ENCODE measurements around the gene NFKBIE. TPM values are rescaled to one million over a fixed set of nuclear protein-coding genes. Genes with fewer than 3 reads are reported as not detected.
A peak's percentile ranks its signal among the peaks of the same experiment; 100 is the strongest.

NFKBIE gene
- total and polyA plus RNA-seq, 12 donors, result 1.5 to 8.7 (median 3.6) TPM

DNA sequence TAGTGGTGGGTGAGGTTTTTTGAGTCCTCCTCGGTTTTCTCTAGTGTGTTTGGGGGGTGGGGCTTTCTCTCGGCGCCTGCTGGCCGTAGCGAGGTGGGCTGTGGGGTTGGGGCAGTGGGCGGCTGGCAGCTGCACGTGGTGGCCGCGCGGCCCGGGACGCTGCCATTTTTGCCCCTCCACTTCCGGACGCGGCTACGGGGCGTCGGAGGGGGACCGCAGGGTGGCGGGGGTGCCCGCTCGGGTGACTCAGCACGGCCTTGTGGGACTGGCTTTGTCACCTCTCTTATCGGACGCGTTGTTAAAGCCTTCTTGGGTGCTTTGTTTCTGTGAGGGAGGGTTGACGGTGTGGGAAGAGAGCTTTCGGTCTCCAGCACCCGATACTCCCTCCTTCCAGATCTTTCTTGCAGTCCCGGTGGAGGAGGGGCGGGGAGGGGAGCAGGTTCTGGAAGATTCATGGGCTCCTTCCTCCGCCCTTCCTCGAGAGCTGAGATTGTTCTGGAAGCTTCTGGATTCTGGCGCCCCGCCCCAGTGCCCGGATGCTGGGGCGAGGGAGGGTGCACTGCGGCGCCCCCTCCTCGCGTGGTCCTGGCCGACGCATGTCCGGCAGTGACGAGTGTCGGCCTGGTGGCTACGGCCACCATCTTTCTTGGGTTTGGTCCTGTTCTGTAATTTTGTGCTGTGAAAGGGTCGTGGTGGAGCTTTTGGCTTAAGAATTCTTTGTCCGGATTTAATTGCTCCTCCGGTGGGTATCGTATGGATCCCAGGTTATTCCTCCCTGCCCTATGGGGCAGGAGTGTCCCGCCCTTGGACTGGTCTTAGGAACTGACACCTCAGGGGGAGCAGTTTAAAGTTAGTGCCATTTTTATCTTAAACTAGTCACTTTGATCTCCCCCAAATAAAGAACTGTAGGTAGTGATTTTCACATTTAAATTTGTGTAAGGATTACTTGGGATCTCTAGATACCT is 17.7 kb downstream of the NFKBIE start:
- WGBS, 2 donors, result 1% methylated on average over 52 of the region's 52 CpGs
- peaks cover 2 to 49% (median 40%) of the 10 kb centered on the region in 9 donors for H3K36me3 ChIP-seq
- DNase-seq, result peak; percentile 70 to 82
- intact Hi-C loops (cut with DNase I), result no loop called here
- H3K4me1 ChIP-seq, result peaks cover 9 to 57% (median 44%) of the 10 kb centered on the region in 9 donors
- no peaks in the 10 kb centered on the region for H3K27me3 ChIP-seq
- peak overlapping the region; percentile 93 to 100 (median 98) for H3K27ac ChIP-seq
- peak; percentile 40 to 71 (median 58) for ATAC-seq
- TF ChIP-seq, protein P1, sequence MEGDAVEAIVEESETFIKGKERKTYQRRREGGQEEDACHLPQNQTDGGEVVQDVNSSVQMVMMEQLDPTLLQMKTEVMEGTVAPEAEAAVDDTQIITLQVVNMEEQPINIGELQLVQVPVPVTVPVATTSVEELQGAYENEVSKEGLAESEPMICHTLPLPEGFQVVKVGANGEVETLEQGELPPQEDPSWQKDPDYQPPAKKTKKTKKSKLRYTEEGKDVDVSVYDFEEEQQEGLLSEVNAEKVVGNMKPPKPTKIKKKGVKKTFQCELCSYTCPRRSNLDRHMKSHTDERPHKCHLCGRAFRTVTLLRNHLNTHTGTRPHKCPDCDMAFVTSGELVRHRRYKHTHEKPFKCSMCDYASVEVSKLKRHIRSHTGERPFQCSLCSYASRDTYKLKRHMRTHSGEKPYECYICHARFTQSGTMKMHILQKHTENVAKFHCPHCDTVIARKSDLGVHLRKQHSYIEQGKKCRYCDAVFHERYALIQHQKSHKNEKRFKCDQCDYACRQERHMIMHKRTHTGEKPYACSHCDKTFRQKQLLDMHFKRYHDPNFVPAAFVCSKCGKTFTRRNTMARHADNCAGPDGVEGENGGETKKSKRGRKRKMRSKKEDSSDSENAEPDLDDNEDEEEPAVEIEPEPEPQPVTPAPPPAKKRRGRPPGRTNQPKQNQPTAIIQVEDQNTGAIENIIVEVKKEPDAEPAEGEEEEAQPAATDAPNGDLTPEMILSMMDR (IDR thresholded peaks at IDR 0.05), result no peak
- peak overlapping the region; percentile 68 to 98 (median 86) for H3K4me3 ChIP-seq
- H3K9me3 ChIP-seq, result no peaks in the 10 kb centered on the region

DNA sequence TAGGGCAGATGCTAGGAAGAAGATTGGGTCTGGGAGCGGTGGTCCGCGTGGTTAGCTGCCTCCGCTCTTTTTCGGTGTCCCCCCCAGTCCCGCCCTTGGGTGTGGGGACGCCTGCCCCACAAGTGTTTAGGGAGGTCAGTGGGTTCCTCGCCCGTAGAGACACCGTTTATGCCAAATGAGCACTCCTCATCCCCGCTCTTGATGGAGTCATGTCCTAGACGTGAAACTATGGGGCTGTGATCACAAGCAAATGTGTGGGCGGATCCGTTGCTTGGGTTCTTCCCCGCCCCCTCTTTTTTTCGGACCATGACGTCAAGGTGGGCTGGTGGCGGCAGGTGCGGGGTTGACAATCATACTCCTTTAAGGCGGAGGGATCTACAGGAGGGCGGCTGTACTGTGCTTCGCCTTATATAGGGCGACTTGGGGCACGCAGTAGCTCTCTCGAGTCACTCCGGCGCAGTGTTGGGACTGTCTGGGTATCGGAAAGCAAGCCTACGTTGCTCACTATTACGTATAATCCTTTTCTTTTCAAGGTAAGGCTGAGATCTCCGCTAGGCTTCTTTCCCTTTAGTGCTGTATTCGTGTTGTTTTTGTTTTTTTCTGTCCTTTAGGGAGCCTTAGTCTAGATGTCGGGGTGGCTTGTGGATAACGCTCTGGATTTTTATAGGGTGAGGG is 18.6 kb downstream of the NFKBIE start, which contains the start of gene HSP90AB1:
TSS of gene HSP90AB1 (plus strand) at position 439 of the 675 bp plus-strand sequence. CDS start 1,529 bp downstream, outside the sequence.
- TF ChIP-seq, protein P1 (IDR thresholded peaks at IDR 0.05), result no peak
- Histone ChIP-seq H3K36me3 (peaks cover 0 to 41% (median 32%) of the 10 kb centered on the region in 9 donors), H3K27me3 (no peaks in the 10 kb centered on the region), H3K27ac (peak within 1 kb of the TSS; percentile 93 to 100 (median 98)), H3K4me3 (peak within 1 kb of the TSS; percentile 68 to 98 (median 86)), H3K9me3 (no peaks in the 10 kb centered on the region), H3K4me1 (peaks cover 9 to 52% (median 44%) of the 10 kb centered on the region in 9 donors)
- 0% methylated on average over 34 of the region's 34 CpGs for WGBS, 2 donors
- ATAC-seq (peak; percentile 86 to 93 (median 90)), DNase-seq (peak; percentile 90 to 95)
- intact Hi-C loops (cut with DNase I), result no loop called here

DNA sequence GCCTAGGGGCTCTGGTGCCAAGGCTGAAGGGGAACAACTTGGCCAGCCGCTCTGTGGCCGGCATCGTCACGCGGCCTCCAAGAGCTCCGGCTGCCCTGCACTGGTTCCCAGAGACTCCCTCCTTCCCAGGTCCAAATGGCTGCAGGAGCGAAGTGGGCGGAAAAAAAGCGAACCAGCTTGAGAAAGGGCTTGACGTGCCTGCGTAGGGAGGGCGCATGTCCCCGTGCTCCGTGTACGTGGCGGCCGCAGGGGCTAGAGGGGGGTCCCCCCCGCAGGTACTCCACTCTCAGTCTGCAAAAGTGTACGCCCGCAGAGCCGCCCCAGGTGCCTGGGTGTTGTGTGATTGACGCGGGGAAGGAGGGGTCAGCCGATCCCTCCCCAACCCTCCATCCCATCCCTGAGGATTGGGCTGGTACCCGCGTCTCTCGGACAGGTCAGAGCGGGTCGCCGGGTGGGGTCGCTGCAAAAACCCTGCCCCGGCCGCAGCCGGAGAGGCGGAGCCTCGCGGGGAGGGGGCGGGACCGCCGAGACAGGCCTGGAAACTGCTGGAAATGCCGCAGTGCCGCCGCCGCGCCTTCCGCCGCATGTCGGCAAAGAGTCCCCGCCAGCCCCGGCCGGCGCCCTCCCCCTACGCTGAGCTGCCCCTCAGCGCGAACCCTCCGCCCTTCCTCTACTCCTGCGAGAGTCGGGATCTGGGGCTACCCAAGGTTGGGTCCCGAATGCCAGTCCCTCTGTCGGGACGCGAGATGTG is 19.3 kb downstream of the NFKBIE start:
- 1% methylated on average over 61 to 62 of the region's 62 CpGs for WGBS, 2 donors
- peak overlapping the region; percentile 93 to 100 (median 98) for H3K27ac ChIP-seq
- DNase-seq, result peak; percentile 92 to 93
- H3K4me3 ChIP-seq, result peak overlapping the region; percentile 68 to 98 (median 86)
- H3K9me3 ChIP-seq, result no peaks in the 10 kb centered on the region
- peaks cover 9 to 45% (median 38%) of the 10 kb centered on the region in 9 donors for H3K4me1 ChIP-seq
- no peaks in the 10 kb centered on the region for H3K27me3 ChIP-seq
- H3K36me3 ChIP-seq, result peaks cover 0 to 34% (median 25%) of the 10 kb centered on the region in 9 donors
- peak; percentile 79 to 90 (median 80) for ATAC-seq
- TF ChIP-seq, protein P1 (IDR thresholded peaks at IDR 0.05), result peak in 7 of 9 donors; percentile 21 to 66 (median 35)
- intact Hi-C loops (cut with DNase I), result no loop called here

All from heart right ventricle (tissue), 16 donors.